ENCODE measurements around the gene DAPK1.

The DAPK1 gene

GRCh38 chr9:87708986-87709728, 211.5 kb downstream of the DAPK1 start:
- no peak overlapping the region for H3K27ac ChIP-seq (ENCODE audit: extremely low read depth, low read depth, low read length)
- H3K4me3 ChIP-seq (ENCODE audit: low read depth, low read length) = no peak overlapping the region
- CTCF ChIA-PET = interaction anchor here (1.2 kb wide), 1 partner anchor 25 kb away, joined by 3 read pairs; no protein-coding TSS in a partner anchor
- peaks cover 0 to 27% of the 10 kb centered on the region in 2 experiments; a peak in 1 of 3 replicates for H3K36me3 ChIP-seq (ENCODE audit: control insufficient read depth in 2 of 2, insufficient read depth in 1 of 2, low read length in 2 of 2)
- H3K4me1 ChIP-seq (ENCODE audit: control insufficient read depth, insufficient read depth, low read length) = no peaks in the 10 kb centered on the region
- H3K9me3 ChIP-seq (ENCODE audit: control insufficient read depth, insufficient read depth, low read depth, low read length) = no peaks in the 10 kb centered on the region
- TF ChIP-seq SP3 (tag by site-specific recombination; IDR thresholded peaks at IDR 0.05) (no peak), ZNF2 (tag by site-specific recombination; IDR thresholded peaks at IDR 0.05) (no peak), ZNF223 (tag by site-specific recombination; IDR thresholded peaks at IDR 0.05) (no peak), ZNF335 (tag by site-specific recombination; conservative IDR thresholded peaks at IDR 0.05) (no peak), ZBTB17 (tag by site-specific recombination; IDR thresholded peaks at IDR 0.05) (no peak), ZNF37A (tag by site-specific recombination; IDR thresholded peaks at IDR 0.05) (no peak), ZNF747 (tag by site-specific recombination; IDR thresholded peaks at IDR 0.05) (no peak), GLI2 (tag by site-specific recombination; IDR thresholded peaks at IDR 0.05; ENCODE audit: borderline replicate concordance, low read depth) (no peak), ZNF354C (tag by site-specific recombination; IDR thresholded peaks at IDR 0.05; ENCODE audit: borderline replicate concordance, low read depth) (no peak), ZBTB8A (tag by site-specific recombination; IDR thresholded peaks at IDR 0.05) (no peak), ZNF184 (tag by site-specific recombination; IDR thresholded peaks at IDR 0.05) (no peak), SCRT2 (tag by site-specific recombination; IDR thresholded peaks at IDR 0.05) (no peak), KLF1 (tag by site-specific recombination; IDR thresholded peaks at IDR 0.05) (no peak)
- POLR2A ChIA-PET = interaction anchor here (0.6 kb wide), 1 partner anchor 20 kb away, joined by 3 read pairs; no protein-coding TSS in a partner anchor

DNA sequence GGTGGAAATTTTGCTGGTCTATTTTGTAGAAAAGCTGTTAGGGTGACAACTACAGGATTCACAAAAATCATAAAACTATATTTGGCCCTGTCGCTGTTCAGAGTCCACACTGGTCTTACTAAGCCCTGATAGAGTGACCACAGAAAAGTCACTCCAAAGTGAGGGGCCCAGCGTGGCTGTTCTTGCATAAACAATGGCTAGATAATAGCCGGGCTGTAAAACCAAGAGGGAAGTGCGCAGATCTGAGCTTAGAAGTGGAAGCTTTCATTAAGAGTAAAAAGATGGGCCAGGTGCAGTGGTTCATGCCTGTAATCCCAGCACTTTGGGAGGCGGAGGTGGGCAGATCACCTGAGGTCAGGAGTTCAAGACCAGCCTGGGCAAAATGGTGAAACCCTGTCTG, 212.8 kb downstream of the DAPK1 start:
- no peak overlapping the region for H3K27ac ChIP-seq (ENCODE audit: extremely low read depth, low read depth, low read length)
- no peaks in the 10 kb centered on the region for H3K9me3 ChIP-seq (ENCODE audit: control insufficient read depth, insufficient read depth, low read depth, low read length)
- H3K4me3 ChIP-seq (ENCODE audit: low read depth, low read length) = no peak overlapping the region
- H3K36me3 ChIP-seq (ENCODE audit: control insufficient read depth in 2 of 2, insufficient read depth in 1 of 2, low read length in 2 of 2) = peaks cover 0 to 23% of the 10 kb centered on the region in 2 experiments; a peak in 1 of 3 replicates
- TF ChIP-seq ZSCAN5A (tag by site-specific recombination; IDR thresholded peaks at IDR 0.05) = no peak
- no peak for TF ChIP-seq REPIN1 (tag by site-specific recombination; IDR thresholded peaks at IDR 0.05; ENCODE audit: low read depth)
- TF ChIP-seq MEIS1 (CRISPR knock-in tag; IDR thresholded peaks at IDR 0.05; ENCODE audit: borderline replicate concordance) = no peak
- no peak for TF ChIP-seq ZNF544 (tag by site-specific recombination; IDR thresholded peaks at IDR 0.05)
- no peak for TF ChIP-seq MZF1 (tag by site-specific recombination; IDR thresholded peaks at IDR 0.05; ENCODE audit: borderline replicate concordance)
- no peak for TF ChIP-seq ZSCAN23 (tag by site-specific recombination; IDR thresholded peaks at IDR 0.05)
- TF ChIP-seq ZNF785 (tag by site-specific recombination; IDR thresholded peaks at IDR 0.05) = no peak
- no peak for TF ChIP-seq ZSCAN30 (tag by site-specific recombination; IDR thresholded peaks at IDR 0.05)
- TF ChIP-seq ZNF555 (tag by site-specific recombination; conservative IDR thresholded peaks at IDR 0.05) = no peak
- TF ChIP-seq ZNF837 (tag by site-specific recombination; IDR thresholded peaks at IDR 0.05) = no peak
- TF ChIP-seq SETDB1 (IDR thresholded peaks at IDR 0.05; ENCODE audit: insufficient read length, low read length) = no peak
- TF ChIP-seq ZNF76 (tag by site-specific recombination; IDR thresholded peaks at IDR 0.05; ENCODE audit: borderline replicate concordance, low read depth) = no peak
- no peak for TF ChIP-seq ZNF335 (tag by site-specific recombination; conservative IDR thresholded peaks at IDR 0.05)
- TF ChIP-seq ZNF677 (tag by site-specific recombination; IDR thresholded peaks at IDR 0.05) = no peak
- ChIA-PET CTCF (interaction anchor here (0.5 kb wide), 1 partner anchor 303 kb away, joined by 3 read pairs; no protein-coding TSS in a partner anchor), POLR2A (no interaction called here)
- no peaks in the 10 kb centered on the region for H3K4me1 ChIP-seq (ENCODE audit: control insufficient read depth, insufficient read depth, low read length)
